ENCODE results near the gene PLXDC2. TPM values are rescaled to one million over a fixed set of nuclear protein-coding genes. Genes with fewer than 3 reads are reported as not detected.

The PLXDC2 gene
- total RNA-seq, 1 experiment from 2014 or later: 0.20 TPM

DNA sequence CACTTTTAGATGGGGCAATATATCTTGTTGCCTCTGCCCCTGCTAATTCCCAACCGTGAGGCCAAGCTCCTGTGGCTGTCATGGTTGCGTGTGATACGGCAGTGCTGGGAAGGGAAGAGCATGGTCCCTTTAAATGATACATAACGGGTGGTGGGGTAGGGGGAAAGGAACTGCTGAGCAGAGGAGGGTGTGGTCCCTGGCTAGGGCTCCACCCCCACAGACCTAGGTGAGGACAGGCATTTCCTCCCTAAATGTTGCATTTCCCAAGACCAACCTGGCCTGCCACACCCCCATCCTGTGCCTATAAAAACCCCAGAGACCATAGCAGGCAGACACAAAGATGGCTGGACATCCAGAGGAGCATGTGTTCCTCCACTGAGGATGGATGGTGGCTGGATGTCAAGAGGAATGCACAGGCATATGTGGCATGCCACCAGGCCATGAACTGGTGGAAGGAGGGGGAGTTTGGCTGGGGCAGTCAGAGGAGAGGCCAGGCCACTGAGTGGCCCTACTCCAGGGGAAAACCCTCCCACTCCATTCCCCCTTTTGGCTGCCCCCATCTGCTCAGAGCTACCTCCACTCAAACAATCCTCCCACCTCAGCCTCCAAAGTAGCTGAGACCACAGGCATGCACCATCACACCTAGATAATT, 104.0 kb downstream of the PLXDC2 start (continued):
- TF ChIP-seq, protein P1, sequence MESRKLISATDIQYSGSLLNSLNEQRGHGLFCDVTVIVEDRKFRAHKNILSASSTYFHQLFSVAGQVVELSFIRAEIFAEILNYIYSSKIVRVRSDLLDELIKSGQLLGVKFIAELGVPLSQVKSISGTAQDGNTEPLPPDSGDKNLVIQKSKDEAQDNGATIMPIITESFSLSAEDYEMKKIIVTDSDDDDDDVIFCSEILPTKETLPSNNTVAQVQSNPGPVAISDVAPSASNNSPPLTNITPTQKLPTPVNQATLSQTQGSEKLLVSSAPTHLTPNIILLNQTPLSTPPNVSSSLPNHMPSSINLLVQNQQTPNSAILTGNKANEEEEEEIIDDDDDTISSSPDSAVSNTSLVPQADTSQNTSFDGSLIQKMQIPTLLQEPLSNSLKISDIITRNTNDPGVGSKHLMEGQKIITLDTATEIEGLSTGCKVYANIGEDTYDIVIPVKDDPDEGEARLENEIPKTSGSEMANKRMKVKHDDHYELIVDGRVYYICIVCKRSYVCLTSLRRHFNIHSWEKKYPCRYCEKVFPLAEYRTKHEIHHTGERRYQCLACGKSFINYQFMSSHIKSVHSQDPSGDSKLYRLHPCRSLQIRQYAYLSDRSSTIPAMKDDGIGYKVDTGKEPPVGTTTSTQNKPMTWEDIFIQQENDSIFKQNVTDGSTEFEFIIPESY (IDR thresholded peaks at IDR 0.05; ENCODE audit: extremely low read depth, insufficient replicate concordance, low read length): no peak
- no peak for TF ChIP-seq RAD21 (IDR thresholded peaks at IDR 0.05; ENCODE audit: low read depth)
- no peak for TF ChIP-seq TCF7L2 (IDR thresholded peaks at IDR 0.05; ENCODE audit: borderline replicate concordance, extremely low read depth, insufficient read depth, insufficient read length)
- TF ChIP-seq ZNF274 (IDR thresholded peaks at IDR 0.05; ENCODE audit: low read depth, low read length): no peak
- no peak for TF ChIP-seq ELF1 (IDR thresholded peaks at IDR 0.05; ENCODE audit: borderline replicate concordance, low read depth)
- TF ChIP-seq EZH2 (IDR thresholded peaks at IDR 0.05): no peak
- TF ChIP-seq EZH2phosphoT487 (IDR thresholded peaks at IDR 0.05; ENCODE audit: borderline replicate concordance): no peak
- TF ChIP-seq ZFX (IDR thresholded peaks at IDR 0.05): no peak
- TF ChIP-seq, protein P2, sequence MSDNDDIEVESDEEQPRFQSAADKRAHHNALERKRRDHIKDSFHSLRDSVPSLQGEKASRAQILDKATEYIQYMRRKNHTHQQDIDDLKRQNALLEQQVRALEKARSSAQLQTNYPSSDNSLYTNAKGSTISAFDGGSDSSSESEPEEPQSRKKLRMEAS (IDR thresholded peaks at IDR 0.05): no peak
- TF ChIP-seq CBX3 (IDR thresholded peaks at IDR 0.05; ENCODE audit: low read depth): no peak
- no peak for TF ChIP-seq JUND (IDR thresholded peaks at IDR 0.05)

DNA sequence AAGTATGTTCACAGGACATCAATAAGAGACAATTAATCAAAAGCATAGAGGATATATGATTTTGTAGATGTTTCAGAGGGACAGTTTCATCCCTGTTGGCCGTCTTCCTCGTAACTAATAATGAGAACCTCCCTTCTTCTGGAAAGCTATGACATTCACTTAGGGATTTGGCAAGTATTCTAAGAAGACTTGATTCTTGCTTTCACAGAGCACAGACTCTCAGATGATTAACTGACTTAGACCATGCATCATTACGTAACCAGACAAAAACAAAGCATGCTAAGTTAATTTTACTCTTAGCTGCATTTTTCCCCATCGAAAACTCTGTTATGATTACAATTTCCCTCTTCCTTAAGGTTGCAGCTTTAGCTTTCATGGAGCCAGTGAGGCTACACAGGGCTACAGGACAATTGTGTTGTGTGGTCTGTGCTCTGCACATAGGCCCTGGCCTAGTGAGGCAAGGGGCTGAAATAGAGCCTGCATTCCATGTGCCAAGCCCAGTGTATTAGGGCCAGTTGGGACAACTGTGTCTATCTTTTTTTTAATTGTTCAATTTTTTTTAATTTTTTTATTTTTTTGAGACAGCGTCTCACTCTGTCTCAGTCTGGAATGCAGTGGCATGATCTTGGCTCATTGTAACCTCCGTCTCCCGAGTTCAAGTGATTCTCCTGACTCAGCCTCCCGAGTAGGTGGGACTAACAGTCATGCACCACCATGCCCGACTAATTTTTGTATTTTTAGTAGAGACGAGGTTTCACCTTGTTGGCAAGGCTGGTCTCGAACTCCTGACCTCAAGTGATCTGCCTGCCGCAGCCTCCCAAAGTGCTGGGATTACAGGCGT, 105.3 kb downstream of the PLXDC2 start:
- Histone ChIP-seq H3K9me3 (ENCODE audit: control insufficient read depth in 1 of 2, insufficient read depth in 1 of 2, low read depth in 1 of 2, low read length in 2 of 2) (peaks cover 3 to 30% of the 10 kb centered on the region in 2 experiments; a peak in 2 of 4 replicates), H3K79me2 (ENCODE audit: insufficient read depth, low read length) (no peaks in the 10 kb centered on the region), H3K4me1 (ENCODE audit: control insufficient read depth in 1 of 2, insufficient read depth in 2 of 2, low read length in 2 of 2) (no peaks in the 10 kb centered on the region), H3K9me2 (ENCODE audit: insufficient read depth) (no peaks in the 10 kb centered on the region), H3K9ac (ENCODE audit: low read length) (no peak overlapping the region), H4K20me1 (ENCODE audit: insufficient read depth) (no peaks in the 10 kb centered on the region), H2AFZ (ENCODE audit: low read depth, low read length, poor library complexity, severe bottlenecking) (no peak overlapping the region), H3K27ac (ENCODE audit: low read depth, low read length) (no peak overlapping the region), H3K36me3 (ENCODE audit: control insufficient read depth in 1 of 2, insufficient read depth in 2 of 2, low read length in 2 of 2) (no peaks in the 10 kb centered on the region), H3K4me3 (replicated peaks in 1 of 2; ENCODE audit: low read depth in 1 of 2, low read length in 2 of 2) (no peak overlapping the region), H3K4me2 (ENCODE audit: low read length) (no peak overlapping the region), H3K27me3 (ENCODE audit: insufficient read depth, low read length) (no peaks in the 10 kb centered on the region)
- ChIA-PET RAD21 (ENCODE audit: low non-redundant PET in 1 of 2, low total read pairs in 2 of 2, uncharacterized antibody in 2 of 2, unreplicated experiment in 2 of 2) (no interaction called here), CTCF (no interaction called here), POLR2A (no interaction called here)
- intact Hi-C loops (cut with micrococcal nuclease): no loop called here
- ATAC-seq (no peak), DNase-seq (ENCODE audit: low read depth, low spot score) (no peak)
- BruUV-seq (replicated peaks): no TSS peak
- TF ChIP-seq, protein P1 (IDR thresholded peaks at IDR 0.05; ENCODE audit: extremely low read depth, insufficient replicate concordance, low read length): no peak
- TF ChIP-seq, protein P3, sequence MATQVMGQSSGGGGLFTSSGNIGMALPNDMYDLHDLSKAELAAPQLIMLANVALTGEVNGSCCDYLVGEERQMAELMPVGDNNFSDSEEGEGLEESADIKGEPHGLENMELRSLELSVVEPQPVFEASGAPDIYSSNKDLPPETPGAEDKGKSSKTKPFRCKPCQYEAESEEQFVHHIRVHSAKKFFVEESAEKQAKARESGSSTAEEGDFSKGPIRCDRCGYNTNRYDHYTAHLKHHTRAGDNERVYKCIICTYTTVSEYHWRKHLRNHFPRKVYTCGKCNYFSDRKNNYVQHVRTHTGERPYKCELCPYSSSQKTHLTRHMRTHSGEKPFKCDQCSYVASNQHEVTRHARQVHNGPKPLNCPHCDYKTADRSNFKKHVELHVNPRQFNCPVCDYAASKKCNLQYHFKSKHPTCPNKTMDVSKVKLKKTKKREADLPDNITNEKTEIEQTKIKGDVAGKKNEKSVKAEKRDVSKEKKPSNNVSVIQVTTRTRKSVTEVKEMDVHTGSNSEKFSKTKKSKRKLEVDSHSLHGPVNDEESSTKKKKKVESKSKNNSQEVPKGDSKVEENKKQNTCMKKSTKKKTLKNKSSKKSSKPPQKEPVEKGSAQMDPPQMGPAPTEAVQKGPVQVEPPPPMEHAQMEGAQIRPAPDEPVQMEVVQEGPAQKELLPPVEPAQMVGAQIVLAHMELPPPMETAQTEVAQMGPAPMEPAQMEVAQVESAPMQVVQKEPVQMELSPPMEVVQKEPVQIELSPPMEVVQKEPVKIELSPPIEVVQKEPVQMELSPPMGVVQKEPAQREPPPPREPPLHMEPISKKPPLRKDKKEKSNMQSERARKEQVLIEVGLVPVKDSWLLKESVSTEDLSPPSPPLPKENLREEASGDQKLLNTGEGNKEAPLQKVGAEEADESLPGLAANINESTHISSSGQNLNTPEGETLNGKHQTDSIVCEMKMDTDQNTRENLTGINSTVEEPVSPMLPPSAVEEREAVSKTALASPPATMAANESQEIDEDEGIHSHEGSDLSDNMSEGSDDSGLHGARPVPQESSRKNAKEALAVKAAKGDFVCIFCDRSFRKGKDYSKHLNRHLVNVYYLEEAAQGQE (IDR thresholded peaks at IDR 0.05; ENCODE audit: low read depth): no peak
- TF ChIP-seq, protein P4, sequence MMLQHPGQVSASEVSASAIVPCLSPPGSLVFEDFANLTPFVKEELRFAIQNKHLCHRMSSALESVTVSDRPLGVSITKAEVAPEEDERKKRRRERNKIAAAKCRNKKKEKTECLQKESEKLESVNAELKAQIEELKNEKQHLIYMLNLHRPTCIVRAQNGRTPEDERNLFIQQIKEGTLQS (IDR thresholded peaks at IDR 0.05): no peak
- TF ChIP-seq, protein P2 (IDR thresholded peaks at IDR 0.05): no peak
- TF ChIP-seq TCF7L2 (IDR thresholded peaks at IDR 0.05; ENCODE audit: borderline replicate concordance, extremely low read depth, insufficient read depth, insufficient read length): no peak
- TF ChIP-seq ELF1 (IDR thresholded peaks at IDR 0.05; ENCODE audit: borderline replicate concordance, low read depth): no peak

Data from HCT116 (cell line).